NCI-H69 (cell line): ENCODE results near the gene MICALL1.

Experiments used
- DNase-seq: peaks from one replicate; lab custom pipeline; 2025; lab: John Stamatoyannopoulos, UW

Gene MICALL1

DNA sequence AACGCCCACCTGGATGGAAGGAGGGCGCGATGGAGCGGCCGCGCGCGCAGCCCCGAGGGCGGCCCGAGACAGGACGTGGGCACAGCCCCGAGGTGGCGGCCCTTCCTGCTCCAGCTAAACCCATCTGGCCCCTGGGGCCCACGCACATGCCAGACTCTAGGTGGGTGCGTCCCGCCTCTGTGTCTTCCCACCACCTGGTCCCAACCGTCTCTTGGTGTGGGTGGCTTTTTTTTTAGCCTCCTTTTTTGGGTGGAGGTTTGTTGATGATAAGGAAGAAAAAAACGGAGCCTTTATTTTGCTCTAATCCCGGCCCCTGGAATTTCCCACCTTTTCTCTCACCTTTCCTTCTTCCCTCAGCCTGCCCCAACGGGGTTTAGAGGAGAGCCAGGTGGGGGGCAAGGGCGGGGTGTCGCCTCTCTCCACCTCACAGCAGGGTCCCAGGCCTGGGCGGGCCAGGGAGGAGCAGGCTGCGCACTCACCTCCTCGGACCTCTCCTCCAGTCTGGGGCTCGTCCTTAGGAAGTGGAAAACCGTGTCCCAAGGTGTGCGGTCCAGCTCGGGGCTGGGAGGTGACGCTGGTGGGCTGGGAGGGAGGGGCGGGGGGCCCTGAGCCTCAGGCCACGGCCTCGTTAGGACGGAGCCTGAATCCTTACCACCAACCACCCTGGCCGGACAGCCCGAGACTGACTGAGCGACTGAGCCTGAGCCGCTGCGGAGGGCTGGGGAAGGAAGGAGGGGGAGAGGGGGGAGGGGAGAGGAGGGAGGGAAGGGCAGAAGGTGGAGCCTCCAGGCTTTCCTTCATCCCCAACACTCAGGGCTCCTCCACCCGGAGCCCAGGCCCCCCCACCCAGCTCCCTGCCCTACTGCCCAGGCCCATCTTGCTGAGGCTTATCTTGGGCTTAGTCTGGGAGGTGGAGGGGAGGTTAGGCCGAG lies 78.0 kb downstream of the MICALL1 start, which contains the start of gene SOX10:
TSS of gene SOX10 (minus strand) at position 696 of the 932 bp plus-strand sequence. CDS start 771 bp downstream, outside the sequence.
- no peak for DNase-seq

DNA sequence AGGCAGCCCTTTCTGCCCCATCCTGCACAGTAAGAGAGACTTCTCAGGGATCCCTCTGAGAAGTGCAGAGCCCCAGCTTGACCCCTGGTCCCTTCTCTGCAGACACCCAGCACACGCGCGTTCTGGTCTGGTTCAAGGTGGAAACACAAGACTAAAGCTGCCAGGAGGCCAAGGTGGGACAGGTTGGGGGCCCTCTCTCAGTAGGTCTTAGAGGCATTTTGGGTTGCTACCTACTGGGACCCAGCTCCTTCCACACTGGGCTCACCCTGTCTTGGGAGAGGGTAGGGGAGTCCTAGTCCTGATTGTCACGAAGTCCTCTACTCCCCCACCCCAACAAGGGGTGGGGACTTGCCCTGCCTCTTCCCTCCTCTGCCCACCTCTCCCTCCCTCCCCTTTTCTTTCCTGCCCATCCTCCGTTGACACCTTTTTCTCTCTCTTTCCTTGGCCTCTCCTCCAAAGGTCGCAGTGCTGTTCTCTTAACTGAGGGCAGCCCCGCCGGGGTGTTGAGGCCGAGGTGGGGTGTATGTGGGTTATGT lies 79.0 kb downstream of the MICALL1 start:
- DNase-seq = no peak

GRCh38 chr22:37985751-37986281 lies 79.7 kb downstream of the MICALL1 start:
- DNase-seq = no peak

GRCh38 chr22:37986371-37986770 lies 80.3 kb downstream of the MICALL1 start:
- DNase-seq = no peak

GRCh38 chr22:37989146-37990045 lies 83.3 kb downstream of the MICALL1 start:
- no peak for DNase-seq

GRCh38 chr22:37990301-37990700 lies 84.2 kb downstream of the MICALL1 start:
- no peak for DNase-seq

- DNase-seq = no peak
These were observed 84.8 kb downstream of the MICALL1 start for GRCh38 chr22:37990862-37991261.

DNA sequence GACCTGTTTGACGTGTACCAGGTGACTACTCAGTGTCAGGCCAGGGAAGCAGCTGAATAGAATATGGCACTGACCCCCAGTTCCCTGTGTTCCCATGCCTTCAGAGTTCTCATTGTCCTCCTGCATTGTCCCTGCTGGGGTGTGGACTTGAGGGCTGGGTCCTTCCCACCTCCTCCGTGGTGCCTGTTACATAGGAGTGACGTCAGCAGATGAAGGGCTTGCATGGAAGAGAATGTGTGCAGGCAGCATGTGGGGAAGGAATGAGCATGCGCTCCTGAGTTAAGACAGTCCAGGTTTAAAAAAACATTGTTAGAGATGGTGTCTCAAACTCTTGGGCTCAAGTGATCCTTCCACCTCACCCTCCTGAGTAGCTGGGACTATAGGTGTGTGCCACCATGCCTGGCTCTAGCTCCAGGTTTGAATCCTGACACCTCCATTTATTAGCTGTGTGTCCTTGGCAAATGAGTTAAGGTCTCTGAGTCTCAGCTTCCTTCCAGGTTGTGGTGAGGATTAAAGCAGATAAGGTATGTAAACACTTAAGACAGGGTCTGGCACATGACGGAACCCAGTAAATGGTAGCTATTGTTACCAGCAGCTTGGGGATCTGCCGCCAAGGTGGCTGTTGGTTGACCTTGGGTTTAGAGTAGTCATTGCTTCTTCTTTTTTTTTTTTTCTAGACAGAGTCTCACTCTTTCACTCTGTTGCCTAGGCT lies 85.8 kb downstream of the MICALL1 start:
- no peak for DNase-seq
